HEK293 (cell line): ENCODE data around the gene GALNT2.

Source experiments
- CTCF ChIP-seq: fragments of 450-650 bp; formaldehyde crosslinking; IDR thresholded peaks from 2 replicates; pipeline ENCODE4 v1.5.1; 2016; ENCODE audit warnings: missing biosample characterization, missing genetic modification characterization
- PBX3 ChIP-seq: sonication (generic); formaldehyde crosslinking; IDR thresholded peaks from 2 replicates; pipeline ENCODE4 v1.8.1; 2022; ENCODE audit warnings: mild to moderate bottlenecking, moderate library complexity, missing genetic modification reagents
- YY1 ChIP-seq: fragments of 450-650 bp; formaldehyde crosslinking; IDR thresholded peaks from 2 replicates; pipeline ENCODE4 v1.5.1; 2018; ENCODE audit warnings: missing biosample characterization, missing genetic modification characterization
- ZBTB44 ChIP-seq: fragments of 450-650 bp; IDR thresholded peaks from 2 replicates; pipeline ENCODE4 v1.5.1; 2018; ENCODE audit warnings: missing biosample characterization, mild to moderate bottlenecking, missing genetic modification characterization
- ZBTB6 ChIP-seq: fragments of 450-650 bp; formaldehyde crosslinking; IDR thresholded peaks from 2 replicates; pipeline ENCODE4 v1.5.1; 2017; ENCODE audit warnings: missing biosample characterization, missing genetic modification characterization
- ZNF23 ChIP-seq: fragments of 450-650 bp; formaldehyde crosslinking; IDR thresholded peaks from 2 replicates; pipeline ENCODE4 v1.5.1; 2016; ENCODE audit warnings: missing biosample characterization, missing genetic modification characterization, borderline replicate concordance
- ZNF24 ChIP-seq: fragments of 450-650 bp; formaldehyde crosslinking; IDR thresholded peaks from 2 replicates; pipeline ENCODE4 v1.5.1; 2016; ENCODE audit warnings: missing biosample characterization, missing genetic modification characterization
- ZNF335 ChIP-seq: fragments of 450-650 bp; formaldehyde crosslinking; conservative IDR thresholded peaks from 2 replicates; pipeline ENCODE4 v1.5.1; 2016; ENCODE audit warnings: missing biosample characterization, missing genetic modification characterization
- ZNF362 ChIP-seq: fragments of 450-650 bp; formaldehyde crosslinking; IDR thresholded peaks from 2 replicates; pipeline ENCODE4 v1.5.1; 2016; ENCODE audit warnings: missing biosample characterization, missing genetic modification characterization
- ZNF510 ChIP-seq: fragments of 450-650 bp; formaldehyde crosslinking; IDR thresholded peaks from 2 replicates; pipeline ENCODE4 v1.5.1; 2018; ENCODE audit warnings: mild to moderate bottlenecking, missing genetic modification characterization, missing biosample characterization; ENCODE audit not compliant: insufficient replicate concordance
- ZNF624 ChIP-seq: fragments of 450-650 bp; formaldehyde crosslinking; IDR thresholded peaks from 2 replicates; pipeline ENCODE4 v1.5.1; 2017; ENCODE audit warnings: missing biosample characterization, missing genetic modification characterization
- ZNF654 ChIP-seq: fragments of 450-650 bp; formaldehyde crosslinking; IDR thresholded peaks from 2 replicates; pipeline ENCODE4 v1.5.1; 2016; ENCODE audit warnings: low read depth, missing biosample characterization, missing genetic modification characterization
- ZNF670 ChIP-seq: fragments of 450-650 bp; formaldehyde crosslinking; IDR thresholded peaks from 2 replicates; pipeline ENCODE4 v1.5.1; 2016; ENCODE audit warnings: missing biosample characterization, missing genetic modification characterization, low read depth

- TF ChIP-seq ZNF670 (tag by site-specific recombination) (no peak), ZNF23 (tag by site-specific recombination) (no peak), PBX3 (CRISPR knock-in tag) (no peak), CTCF (tag by site-specific recombination) (no peak), YY1 (tag by site-specific recombination) (no peak), ZNF654 (tag by site-specific recombination) (no peak), ZNF624 (no peak), ZNF335 (tag by site-specific recombination) (no peak), ZNF362 (no peak), ZNF24 (tag by site-specific recombination) (no peak), ZBTB6 (no peak), ZBTB44 (tag by site-specific recombination) (no peak), ZNF510 (tag by site-specific recombination) (no peak)
These were observed 195.1 kb downstream of the GALNT2 start for GRCh38 chr1:230261928-230262650.
